H9 (cell line): ENCODE results near the gene AZI2. TPM values are rescaled to one million over a fixed set of nuclear protein-coding genes. Genes with fewer than 3 reads are reported as not detected.

Source experiments
- DNase-seq: peaks from one replicate; pipeline ENCODE4 v3.0.0-alpha.2; 2017
- H2AFZ ChIP-seq: one replicate; pipeline ENCODE4 v1.6.1; 2013; ENCODE audit warnings: mild to moderate bottlenecking, low read length, control low read depth, moderate library complexity
- H2AK5ac ChIP-seq: 2 replicates; pipeline ENCODE4 v1.6.1; 2013; ENCODE audit warnings: low read length, control low read depth, mixed read lengths; ENCODE audit not compliant: insufficient read length
- H2BK120ac ChIP-seq: one replicate; pipeline ENCODE4 v1.6.1; 2013; ENCODE audit warnings: low read depth, mild to moderate bottlenecking, low read length, control low read depth, inconsistent platforms; ENCODE audit not compliant: poor library complexity, severe bottlenecking
- H2BK12ac ChIP-seq: 2 replicates; pipeline ENCODE4 v1.6.1; 2013; ENCODE audit warnings: low read length, control low read depth, mixed read lengths, low read depth; ENCODE audit not compliant: insufficient read length
- H2BK15ac ChIP-seq: 2 replicates; pipeline ENCODE4 v1.6.1; 2013; ENCODE audit warnings: low read depth, low read length, control low read depth
- H2BK20ac ChIP-seq: one replicate; pipeline ENCODE4 v1.6.1; 2013; ENCODE audit warnings: low read depth, mild to moderate bottlenecking, low read length, control low read depth, inconsistent platforms; ENCODE audit not compliant: poor library complexity, severe bottlenecking
- H2BK5ac ChIP-seq: 2 replicates; pipeline ENCODE4 v1.6.1; 2013; ENCODE audit warnings: low read length, control low read depth, mixed read lengths; ENCODE audit not compliant: insufficient read length
- H3K14ac ChIP-seq: 2 replicates; pipeline ENCODE4 v1.6.1; 2013; ENCODE audit warnings: low read length, control low read depth; ENCODE audit not compliant: insufficient read depth
- H3K18ac ChIP-seq: 2 replicates; pipeline ENCODE4 v1.6.1; 2013; ENCODE audit warnings: low read depth, mild to moderate bottlenecking, mixed read lengths, low read length, control low read depth; ENCODE audit not compliant: insufficient read length
- H3K23ac ChIP-seq: 2 replicates; pipeline ENCODE4 v1.6.1; 2013; ENCODE audit warnings: low read length, control low read depth, mixed read lengths, low read depth; ENCODE audit not compliant: insufficient read length
- H3K23me2 ChIP-seq: 2 replicates; pipeline ENCODE4 v1.6.1; 2013; ENCODE audit warnings: low read depth, mild to moderate bottlenecking, mixed read lengths, low read length, control low read depth; ENCODE audit not compliant: insufficient read length, poor library complexity, severe bottlenecking
- H3K27ac ChIP-seq: 2 replicates; pipeline ENCODE4 v1.5.1; 2013; ENCODE audit warnings: low read length, control low read depth, mixed read lengths, low read depth; ENCODE audit not compliant: insufficient read length
- H3K27me3 ChIP-seq: 2 replicates; pipeline ENCODE4 v1.6.1; 2013; ENCODE audit warnings: low read length, control low read depth, inconsistent platforms; ENCODE audit not compliant: insufficient read depth
- H3K4ac ChIP-seq: 2 replicates; pipeline ENCODE4 v1.6.1; 2013; ENCODE audit warnings: low read depth, mild to moderate bottlenecking, control low read depth, inconsistent platforms, low read length, moderate library complexity
- H3K4me1 ChIP-seq: 2 replicates; pipeline ENCODE4 v1.6.1; 2013; ENCODE audit warnings: low read length, control low read depth, inconsistent platforms; ENCODE audit not compliant: insufficient read depth
- H3K4me2 ChIP-seq: 2 replicates; pipeline ENCODE4 v1.6.1; 2013; ENCODE audit warnings: low read length, control low read depth, mixed read lengths; ENCODE audit not compliant: insufficient read length, insufficient read depth
- H3K56ac ChIP-seq: 2 replicates; pipeline ENCODE4 v1.6.1; 2013; ENCODE audit warnings: low read depth, mild to moderate bottlenecking, mixed read lengths, low read length, control low read depth; ENCODE audit not compliant: insufficient read length
- H3K79me1 ChIP-seq: 2 replicates; pipeline ENCODE4 v1.6.1; 2013; ENCODE audit warnings: low read depth, mild to moderate bottlenecking, moderate library complexity, low read length, control low read depth, inconsistent platforms; ENCODE audit not compliant: insufficient read depth, poor library complexity, severe bottlenecking
- H3K79me2 ChIP-seq: 2 replicates; pipeline ENCODE4 v1.6.1; 2013; ENCODE audit warnings: low read length, control low read depth, inconsistent platforms; ENCODE audit not compliant: insufficient read depth
- H3K9ac ChIP-seq: 2 replicates; pipeline ENCODE4 v1.6.1; 2013; ENCODE audit warnings: low read length, control low read depth, mixed read lengths; ENCODE audit not compliant: insufficient read length; ENCODE audit errors: extremely low read depth
- H3K9me3 ChIP-seq: one replicate; pipeline ENCODE4 v1.6.1; 2013; ENCODE audit warnings: low read depth, low read length, inconsistent platforms; ENCODE audit not compliant: control insufficient read depth
- H3T11ph ChIP-seq: one replicate; pipeline ENCODE4 v1.6.1; 2013; ENCODE audit warnings: mild to moderate bottlenecking, low read length, control low read depth, inconsistent platforms
- H4K20me1 ChIP-seq: one replicate; pipeline ENCODE4 v1.6.1; 2013; ENCODE audit not compliant: control insufficient read depth, insufficient read length, insufficient read depth
- H4K5ac ChIP-seq: 2 replicates; pipeline ENCODE4 v1.6.1; 2013; ENCODE audit warnings: low read depth, mild to moderate bottlenecking, mixed read lengths, low read length, control low read depth; ENCODE audit not compliant: insufficient read length
- H4K8ac ChIP-seq: replicated peaks from 2 replicates; pipeline ENCODE4 v1.6.1; 2013; ENCODE audit warnings: low read length, control low read depth, mixed read lengths, low read depth; ENCODE audit not compliant: insufficient read length
- H4K91ac ChIP-seq: 2 replicates; pipeline ENCODE4 v1.6.1; 2013; ENCODE audit warnings: low read depth, mild to moderate bottlenecking, moderate library complexity, mixed read lengths, low read length, control low read depth; ENCODE audit not compliant: insufficient read length
- H3K27ac Mint-ChIP-seq, 3 experiments: 2 replicates in 2 of 3; 3 replicates in 1 of 3; pipeline ENCODE4 v1.8.0; 2020 to 2021; ENCODE audit warnings: mixed read lengths in 3 of 3, mild to moderate bottlenecking in 1 of 3, moderate library complexity in 1 of 3
- H3K27me3 Mint-ChIP-seq: 2 replicates; pipeline ENCODE4 v1.8.0; 2021; ENCODE audit warnings: low read depth, mild to moderate bottlenecking, moderate library complexity, mixed read lengths
- H3K36me3 Mint-ChIP-seq, 3 experiments: 2 replicates in 2 of 3; 3 replicates in 1 of 3; pipeline ENCODE4 v1.8.0; 2020 to 2021; ENCODE audit warnings: low read depth in 3 of 3, mixed read lengths in 3 of 3; ENCODE audit not compliant: insufficient read depth in 1 of 3
- H3K4me1 Mint-ChIP-seq, 2 experiments: 2 replicates each; pipeline ENCODE4 v1.8.0; 2020; ENCODE audit warnings: mixed read lengths in 2 of 2
- H3K4me3 Mint-ChIP-seq, 2 experiments: 2 replicates in 1 of 2; 3 replicates in 1 of 2; pipeline ENCODE4 v1.8.0; 2020 to 2021; ENCODE audit warnings: mild to moderate bottlenecking in 2 of 2, mixed read lengths in 2 of 2, moderate library complexity in 1 of 2
- H3K9me3 Mint-ChIP-seq, 2 experiments: 2 replicates in 1 of 2; 3 replicates in 1 of 2; pipeline ENCODE4 v1.8.0; 2020; ENCODE audit warnings: mild to moderate bottlenecking in 2 of 2, mixed read lengths in 2 of 2, moderate library complexity in 1 of 2
- WGBS: extraction: QIAGEN DNeasy Blood & Tissue Kit; methylation state at CpG from one replicate; pipeline ENCODE4 v1.1.7; 2013; ENCODE audit warnings: missing lambda C conversion rate, low lambda C conversion rate, mixed read lengths; ENCODE audit not compliant: insufficient read length; ENCODE audit errors: extremely low coverage; 5-methylcytosine and 5-hydroxymethylcytosine counted together
- total RNA-seq: library from RNA; stranded (reverse); gene quantifications from 2 replicates; pipeline ENCODE4 v1.2.1, GENCODE V29; 2021
- TF ChIP-seq, protein P1 (sequence below): fragments of 200-600 bp; sonication (generic); conservative IDR thresholded peaks from 3 replicates; pipeline ENCODE4 v1.8.0; 2021; ENCODE audit warnings: antibody characterized with exemption, mild to moderate bottlenecking

The AZI2 gene
- total RNA-seq, 1 experiment from 2014 or later, result 36.7 TPM

DNA sequence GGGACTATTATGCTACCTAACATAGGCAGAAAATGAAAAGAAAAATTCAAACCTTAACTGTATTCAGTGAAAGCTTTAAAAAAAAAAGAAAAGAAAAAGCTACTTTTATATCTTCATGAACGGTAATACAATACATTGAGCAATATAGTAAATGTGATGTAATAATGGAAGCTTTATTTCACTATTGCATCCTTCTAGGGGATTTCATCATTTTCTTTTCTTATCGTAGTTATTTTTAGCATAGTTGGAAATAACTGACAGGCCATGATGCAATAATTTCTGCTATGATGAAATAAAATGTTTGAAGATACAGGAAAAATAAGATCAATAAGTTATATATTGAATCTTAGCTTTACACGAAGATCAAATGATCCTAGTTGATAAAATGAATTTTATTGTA is 40.4 kb downstream of the AZI2 start:
- H3K4me1 Mint-ChIP-seq, result peaks cover 17% of the 10 kb centered on the region in 2 experiments
- no peak overlapping the region for H3K18ac ChIP-seq
- no peak overlapping the region for H3K4me3 Mint-ChIP-seq

More for the DNA sequence above, 40.4 kb downstream of the AZI2 start:
- Histone ChIP-seq H2BK20ac (no peak overlapping the region), H3K23ac (no peak overlapping the region), H3K27me3 (no peaks in the 10 kb centered on the region), H4K91ac (no peak overlapping the region), H3K4ac (no peak overlapping the region), H3K4me1 (no peaks in the 10 kb centered on the region), H3K14ac (no peak overlapping the region), H4K5ac (no peak overlapping the region), H3K27ac (no peak overlapping the region), H3T11ph (no peak overlapping the region), H3K9me3 (no peaks in the 10 kb centered on the region), H2BK12ac (no peak overlapping the region), H2AFZ (no peak overlapping the region), H2BK15ac (no peak overlapping the region), H3K56ac (no peak overlapping the region), H2AK5ac (no peak overlapping the region), H3K9ac (no peak overlapping the region), H4K8ac (no peak overlapping the region), H3K79me1 (peaks cover 2% of the 10 kb centered on the region), H3K23me2 (no peaks in the 10 kb centered on the region), H4K20me1 (no peaks in the 10 kb centered on the region), H3K79me2 (no peaks in the 10 kb centered on the region), H3K4me2 (no peak overlapping the region), H2BK5ac (no peak overlapping the region), H2BK120ac (no peak overlapping the region)
- Mint-ChIP-seq H3K36me3 (no peaks in the 10 kb centered on the region; a peak in 1 of 7 replicates), H3K9me3 (no peaks in the 10 kb centered on the region), H3K27me3 (no peaks in the 10 kb centered on the region), H3K27ac (no peak overlapping the region)
- DNase-seq, result no peak
- no CpG with 5 or more reads among the region's 3 CpGs for WGBS
- TF ChIP-seq, protein P1, sequence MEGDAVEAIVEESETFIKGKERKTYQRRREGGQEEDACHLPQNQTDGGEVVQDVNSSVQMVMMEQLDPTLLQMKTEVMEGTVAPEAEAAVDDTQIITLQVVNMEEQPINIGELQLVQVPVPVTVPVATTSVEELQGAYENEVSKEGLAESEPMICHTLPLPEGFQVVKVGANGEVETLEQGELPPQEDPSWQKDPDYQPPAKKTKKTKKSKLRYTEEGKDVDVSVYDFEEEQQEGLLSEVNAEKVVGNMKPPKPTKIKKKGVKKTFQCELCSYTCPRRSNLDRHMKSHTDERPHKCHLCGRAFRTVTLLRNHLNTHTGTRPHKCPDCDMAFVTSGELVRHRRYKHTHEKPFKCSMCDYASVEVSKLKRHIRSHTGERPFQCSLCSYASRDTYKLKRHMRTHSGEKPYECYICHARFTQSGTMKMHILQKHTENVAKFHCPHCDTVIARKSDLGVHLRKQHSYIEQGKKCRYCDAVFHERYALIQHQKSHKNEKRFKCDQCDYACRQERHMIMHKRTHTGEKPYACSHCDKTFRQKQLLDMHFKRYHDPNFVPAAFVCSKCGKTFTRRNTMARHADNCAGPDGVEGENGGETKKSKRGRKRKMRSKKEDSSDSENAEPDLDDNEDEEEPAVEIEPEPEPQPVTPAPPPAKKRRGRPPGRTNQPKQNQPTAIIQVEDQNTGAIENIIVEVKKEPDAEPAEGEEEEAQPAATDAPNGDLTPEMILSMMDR, result no peak
